KG1 (cell line): ENCODE measurements around the gene PPP1CA.
A peak's percentile ranks its signal among the peaks of the same experiment; 100 is the strongest.
"Not testable (repeated sequence)": the region's sequence is repeated elsewhere in the genome, so short reads cannot be mapped to it uniquely, and the experiment has no call there.

ENCODE experiments used
- DNase-seq: peaks from one replicate; lab custom pipeline; 2025; lab: John Stamatoyannopoulos, UW

Gene PPP1CA

DNA sequence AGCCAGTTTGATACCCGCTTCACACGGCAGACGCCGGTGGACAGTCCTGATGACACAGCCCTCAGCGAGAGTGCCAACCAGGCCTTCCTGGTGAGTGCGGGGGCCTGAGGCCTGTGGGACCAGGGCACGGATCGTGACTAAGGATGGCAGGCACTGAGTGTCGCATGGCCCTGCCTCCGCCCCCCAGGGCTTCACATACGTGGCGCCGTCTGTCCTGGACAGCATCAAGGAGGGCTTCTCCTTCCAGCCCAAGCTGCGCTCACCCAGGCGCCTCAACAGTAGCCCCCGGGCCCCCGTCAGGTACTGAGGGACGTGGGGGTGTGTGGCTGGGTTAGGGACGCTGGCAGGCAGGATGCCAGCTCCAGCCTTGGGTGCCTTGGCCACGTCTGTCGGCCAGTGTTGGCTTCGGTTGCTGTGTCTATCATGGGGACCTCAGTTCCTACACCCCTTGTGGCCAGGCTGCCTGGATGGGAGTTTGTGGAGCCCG lies 32.8 kb upstream of the PPP1CA start:
- no peak for DNase-seq

DNA sequence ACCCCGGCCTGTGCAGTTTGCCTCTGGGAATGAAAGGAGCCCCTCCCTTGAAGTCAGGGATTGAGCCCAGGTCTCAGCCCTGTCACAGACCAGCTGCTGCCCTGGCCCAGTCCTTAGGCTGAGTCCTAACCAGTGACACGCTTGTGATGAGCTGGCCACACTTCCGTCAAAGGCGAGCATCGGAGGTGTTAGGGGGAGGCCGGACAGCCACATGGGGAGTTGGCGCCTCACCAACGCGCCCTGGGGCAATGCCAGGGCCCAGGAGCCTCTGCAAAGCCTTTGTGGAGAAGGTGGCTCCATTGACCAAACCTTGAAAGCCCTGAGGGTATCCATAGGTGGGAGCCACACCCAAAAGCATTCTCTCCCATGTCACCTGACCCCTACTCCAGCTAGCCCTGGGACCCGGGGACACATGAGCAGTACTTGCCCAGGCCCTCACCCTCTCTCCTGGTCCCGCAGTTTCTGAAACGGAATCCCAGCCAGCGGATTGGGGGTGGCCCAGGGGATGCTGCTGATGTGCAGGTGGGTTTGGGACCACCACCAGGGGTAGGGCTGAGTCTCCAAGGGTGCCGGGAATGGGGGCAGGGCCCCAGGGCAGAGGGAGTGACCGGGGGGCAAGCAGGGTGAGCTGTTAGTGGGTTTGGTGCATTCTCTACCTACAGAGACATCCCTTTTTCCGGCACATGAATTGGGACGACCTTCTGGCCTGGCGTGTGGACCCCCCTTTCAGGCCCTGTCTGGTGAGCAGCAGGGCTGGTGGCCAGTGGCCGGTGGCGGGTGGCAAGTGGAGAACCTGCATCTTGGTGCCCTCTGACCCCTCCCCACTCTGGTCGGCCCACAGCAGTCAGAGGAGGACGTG lies 32.1 kb upstream of the PPP1CA start:
- DNase-seq, result no peak

DNA sequence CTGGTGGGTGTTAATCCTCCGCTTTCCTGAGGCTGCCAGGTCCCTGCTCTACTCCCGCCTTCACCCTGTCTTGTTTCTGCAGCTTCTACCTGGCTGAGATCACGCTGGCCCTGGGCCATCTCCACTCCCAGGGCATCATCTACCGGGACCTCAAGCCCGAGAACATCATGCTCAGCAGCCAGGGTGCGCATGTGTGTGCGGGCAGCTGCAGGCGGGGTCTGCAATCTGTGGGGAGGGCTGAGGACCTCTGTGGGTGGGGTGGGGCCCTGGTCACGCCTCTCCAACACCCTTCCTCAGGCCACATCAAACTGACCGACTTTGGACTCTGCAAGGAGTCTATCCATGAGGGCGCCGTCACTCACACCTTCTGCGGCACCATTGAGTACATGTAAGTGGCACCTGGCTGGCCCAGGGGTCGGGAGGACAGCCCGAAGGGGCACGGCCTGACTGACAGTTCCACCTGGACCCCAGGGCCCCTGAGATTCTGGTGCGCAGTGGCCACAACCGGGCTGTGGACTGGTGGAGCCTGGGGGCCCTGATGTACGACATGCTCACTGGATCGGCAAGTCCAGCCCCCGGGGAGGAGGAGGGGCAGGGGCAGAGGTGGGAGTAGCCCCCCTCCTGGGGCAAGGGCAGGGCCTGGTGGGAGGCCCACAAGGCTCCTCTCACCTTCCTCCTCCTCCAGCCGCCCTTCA lies 31.1 kb upstream of the PPP1CA start:
- DNase-seq, result no peak

DNA sequence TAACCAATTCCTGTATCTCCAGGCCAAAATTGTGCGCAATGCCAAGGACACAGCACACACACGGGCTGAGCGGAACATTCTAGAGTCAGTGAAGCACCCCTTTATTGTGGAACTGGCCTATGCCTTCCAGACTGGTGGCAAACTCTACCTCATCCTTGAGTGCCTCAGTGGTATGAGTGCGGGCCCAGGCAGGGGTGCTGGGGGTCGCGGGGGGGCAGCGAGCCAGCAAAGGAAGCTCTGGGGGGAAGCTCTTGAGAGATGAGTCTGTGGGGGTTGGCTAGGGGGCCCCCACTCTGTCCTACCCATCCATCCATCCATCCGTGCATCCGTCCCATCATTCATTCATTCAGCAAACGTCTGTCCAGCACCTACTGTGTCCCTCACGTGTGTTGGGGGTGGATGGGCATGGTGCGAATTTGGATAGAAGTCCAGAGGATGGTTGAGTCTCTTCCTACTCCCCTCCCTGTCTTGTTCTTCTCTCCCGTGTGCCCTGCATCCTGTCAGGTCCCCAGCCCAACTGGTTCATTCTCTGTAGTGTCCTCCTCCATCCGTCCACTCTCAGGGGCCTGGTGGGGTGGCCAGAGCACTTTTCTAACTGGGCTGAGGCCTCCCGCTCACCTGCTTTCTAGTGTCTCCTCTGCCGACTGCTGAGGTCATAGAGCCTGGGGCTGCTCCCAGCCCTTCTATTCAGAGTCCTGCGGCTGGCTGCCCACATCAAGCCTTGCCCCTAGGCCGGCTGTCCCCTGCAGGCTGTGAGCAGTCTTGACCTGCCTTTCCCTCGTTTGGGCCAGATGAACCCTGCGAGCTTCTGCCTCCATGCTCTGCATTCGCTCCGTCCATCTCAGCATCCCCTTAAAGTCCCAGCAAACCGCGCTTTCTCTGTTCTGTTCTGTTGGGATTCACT lies 29.9 kb upstream of the PPP1CA start:
- no peak for DNase-seq

DNA sequence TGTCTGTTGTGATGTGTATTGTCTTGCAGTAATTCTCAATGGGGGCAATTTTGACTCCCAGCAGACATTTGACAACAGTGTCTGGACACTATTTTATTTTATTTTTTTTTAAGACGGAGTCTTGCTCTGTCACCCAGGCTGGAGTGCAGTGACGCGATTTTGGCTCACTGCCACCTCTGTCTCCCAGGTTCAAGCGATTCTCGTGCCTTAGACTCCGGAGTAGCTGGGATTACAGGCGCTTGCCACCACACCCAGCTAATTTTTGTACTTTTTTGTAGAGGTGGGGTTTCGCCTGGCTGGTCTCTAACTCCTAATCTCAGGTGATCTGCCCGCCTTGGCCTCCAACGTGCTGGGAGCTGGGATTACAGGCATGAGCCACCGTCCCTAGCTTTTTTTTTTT lies 28.1 kb upstream of the PPP1CA start:
- no peak for DNase-seq

DNA sequence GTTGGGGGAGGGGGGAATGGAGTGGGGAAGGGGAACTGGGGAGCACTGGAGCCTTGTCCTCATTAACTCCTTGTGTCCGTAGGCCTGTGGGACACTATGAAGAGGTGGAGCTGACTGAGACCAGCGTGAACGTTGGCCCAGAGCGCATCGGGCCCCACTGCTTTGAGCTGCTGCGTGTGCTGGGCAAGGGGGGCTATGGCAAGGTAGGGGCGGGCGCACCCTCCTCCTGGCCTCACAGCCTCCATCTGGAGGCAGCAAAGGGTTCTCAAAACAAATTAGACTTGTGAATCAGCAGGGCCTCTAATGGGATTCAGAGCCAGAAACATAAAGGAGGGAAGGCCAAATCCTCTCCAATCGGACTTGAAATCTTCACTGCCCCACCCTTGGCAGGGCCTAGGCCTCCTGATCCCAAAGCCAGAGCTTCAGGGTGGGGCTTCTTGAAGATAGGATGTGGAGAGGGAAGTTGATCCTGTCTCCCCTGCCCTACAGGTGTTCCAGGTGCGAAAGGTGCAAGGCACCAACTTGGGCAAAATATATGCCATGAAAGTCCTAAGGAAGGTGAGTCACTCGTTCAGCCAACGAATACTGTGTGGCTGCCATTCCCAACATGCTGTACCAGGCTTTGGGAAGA lies 27.5 kb upstream of the PPP1CA start:
- no peak for DNase-seq

DNA sequence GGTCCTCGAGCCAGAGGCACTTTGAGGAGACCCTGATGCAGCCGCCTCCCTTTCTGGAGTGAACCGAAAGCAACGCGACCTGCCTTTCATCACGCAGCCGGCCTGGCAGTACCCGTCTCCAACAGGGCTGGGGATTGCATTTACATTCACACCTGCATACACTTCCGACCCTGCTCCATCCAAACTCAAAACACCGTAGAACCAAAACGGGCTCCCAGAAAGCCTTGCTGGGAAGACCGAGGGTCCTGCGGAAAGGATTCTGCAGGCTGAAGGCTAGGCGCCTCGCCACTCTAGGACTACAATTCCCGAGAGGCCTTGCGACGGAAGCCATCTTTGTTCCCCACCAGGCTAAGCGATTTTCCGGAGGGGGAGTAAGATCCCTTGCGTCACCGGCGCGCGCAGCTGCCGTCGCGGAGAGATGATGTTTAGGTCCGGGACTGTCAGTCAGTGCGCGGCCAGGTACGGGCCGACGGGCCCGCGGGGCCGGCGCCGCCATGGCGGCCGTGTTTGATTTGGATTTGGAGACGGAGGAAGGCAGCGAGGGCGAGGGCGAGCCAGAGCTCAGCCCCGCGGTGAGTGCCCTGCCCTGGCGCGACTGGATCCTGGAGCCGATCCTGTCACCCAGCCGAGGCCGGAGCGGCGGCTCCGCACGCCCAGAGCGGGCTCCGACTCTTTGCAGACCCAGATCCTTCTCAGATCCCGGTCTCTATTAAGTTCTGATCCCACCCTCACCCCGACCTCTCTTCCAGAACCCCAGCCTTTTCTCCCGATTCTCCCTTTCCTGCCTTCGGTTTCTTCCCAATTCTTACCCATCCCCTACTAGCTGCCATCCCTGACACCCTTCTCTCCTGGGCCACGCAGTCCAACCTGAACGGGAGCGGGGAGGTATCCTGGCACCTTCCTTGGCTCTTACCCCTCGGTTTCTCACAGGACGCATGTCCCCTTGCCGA lies 26.7 kb upstream of the PPP1CA start, which contains the start of gene RPS6KB2:
Gene RPS6KB2 (plus strand): TSS at position 443 of the 950 bp plus-strand sequence. CDS start 52 bp downstream, at position 495.
- peak; percentile 99 for DNase-seq

DNA sequence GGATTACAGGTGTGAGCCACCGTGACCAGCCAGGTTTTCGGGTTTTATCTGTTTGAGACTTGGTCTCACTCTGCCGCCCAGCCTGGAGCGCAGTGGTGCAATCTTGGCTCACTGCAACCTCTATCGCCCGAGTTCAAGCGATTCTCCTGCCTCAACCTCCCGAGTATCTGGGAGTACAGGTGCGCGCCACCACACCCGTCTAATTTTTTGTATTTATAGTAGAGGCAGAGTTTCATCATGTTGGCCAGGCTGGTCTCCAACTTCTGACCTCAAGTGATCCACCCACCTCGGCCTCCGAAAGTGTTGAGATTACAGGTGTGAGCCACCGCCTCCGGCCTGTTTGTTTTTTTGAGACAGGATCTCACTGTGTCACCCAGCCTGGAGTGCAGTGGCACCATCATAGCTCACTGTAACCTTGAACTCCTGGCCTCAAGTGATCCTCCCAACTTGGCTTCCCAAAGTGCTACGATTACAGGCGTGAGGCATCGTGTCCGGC lies 25.8 kb upstream of the PPP1CA start:
- not testable (repeated sequence) for DNase-seq

DNA sequence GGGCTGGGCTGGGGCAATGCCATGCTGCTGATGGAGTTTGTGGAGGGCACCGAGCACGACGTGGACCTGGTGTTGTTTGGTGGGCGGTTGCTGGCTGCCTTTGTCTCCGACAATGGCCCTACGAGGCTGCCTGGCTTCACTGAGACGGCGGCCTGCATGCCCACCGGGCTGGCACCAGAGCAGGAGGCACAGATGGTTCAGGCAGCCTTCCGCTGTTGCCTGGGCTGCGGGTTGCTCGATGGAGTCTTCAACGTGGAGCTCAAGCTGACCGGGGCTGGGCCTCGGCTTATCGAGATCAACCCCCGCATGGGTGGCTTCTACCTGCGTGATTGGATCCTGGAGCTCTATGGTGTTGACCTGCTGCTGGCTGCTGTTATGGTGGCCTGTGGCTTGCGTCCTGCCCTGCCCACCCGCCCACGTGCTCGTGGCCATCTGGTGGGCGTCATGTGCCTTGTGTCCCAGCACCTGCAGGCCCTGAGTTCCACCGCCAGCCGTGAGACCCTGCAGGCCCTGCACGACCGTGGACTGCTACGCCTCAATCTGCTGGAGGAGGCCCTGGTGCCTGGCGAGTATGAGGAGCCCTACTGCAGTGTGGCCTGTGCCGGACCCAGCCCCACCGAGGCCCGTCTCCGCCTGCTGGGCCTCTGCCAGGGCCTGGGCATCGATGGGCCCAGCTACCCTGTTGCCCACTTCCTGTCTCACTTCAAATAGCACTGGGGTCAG lies 22.4 kb upstream of the PPP1CA start:
- DNase-seq, result no peak

DNA sequence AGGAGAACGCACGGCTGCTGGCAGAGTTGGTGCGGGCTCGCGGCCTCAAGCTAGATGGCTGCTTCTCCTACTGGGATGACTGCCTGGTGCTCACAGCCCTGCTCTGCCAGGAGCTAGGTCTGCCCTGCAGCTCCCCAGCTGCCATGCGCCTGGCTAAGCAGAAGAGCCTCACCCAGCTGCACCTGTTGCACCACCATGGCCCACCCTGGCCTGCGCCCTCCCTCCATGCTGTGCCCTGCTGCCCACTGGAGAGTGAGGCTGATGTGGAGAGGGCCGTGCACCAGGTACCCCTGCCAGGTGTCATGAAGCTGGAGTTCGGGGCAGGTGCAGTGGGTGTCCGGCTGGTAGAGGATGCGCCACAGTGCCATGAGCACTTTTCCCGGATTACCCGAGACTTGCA lies 21.8 kb upstream of the PPP1CA start:
- no peak for DNase-seq

DNA sequence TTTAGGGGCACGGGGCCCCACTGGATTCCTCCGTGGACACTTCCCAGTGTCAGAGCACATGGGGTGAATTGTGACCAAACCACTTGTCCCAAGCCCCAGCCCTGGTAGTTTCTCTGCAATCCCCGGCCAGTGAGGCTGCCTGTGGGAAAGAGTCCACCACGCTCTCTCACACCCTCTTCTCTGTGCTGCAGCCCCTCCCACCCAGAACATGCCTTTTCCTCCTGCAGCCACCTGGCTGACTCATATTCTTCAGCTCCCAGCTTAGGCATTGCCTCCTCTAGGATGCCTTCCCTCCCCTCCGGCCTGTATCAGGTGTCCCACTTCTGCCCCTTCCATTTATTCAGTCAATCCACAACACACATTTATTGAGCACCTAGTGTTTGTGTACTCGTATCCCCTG lies 21.2 kb upstream of the PPP1CA start:
- DNase-seq, result no peak

DNA sequence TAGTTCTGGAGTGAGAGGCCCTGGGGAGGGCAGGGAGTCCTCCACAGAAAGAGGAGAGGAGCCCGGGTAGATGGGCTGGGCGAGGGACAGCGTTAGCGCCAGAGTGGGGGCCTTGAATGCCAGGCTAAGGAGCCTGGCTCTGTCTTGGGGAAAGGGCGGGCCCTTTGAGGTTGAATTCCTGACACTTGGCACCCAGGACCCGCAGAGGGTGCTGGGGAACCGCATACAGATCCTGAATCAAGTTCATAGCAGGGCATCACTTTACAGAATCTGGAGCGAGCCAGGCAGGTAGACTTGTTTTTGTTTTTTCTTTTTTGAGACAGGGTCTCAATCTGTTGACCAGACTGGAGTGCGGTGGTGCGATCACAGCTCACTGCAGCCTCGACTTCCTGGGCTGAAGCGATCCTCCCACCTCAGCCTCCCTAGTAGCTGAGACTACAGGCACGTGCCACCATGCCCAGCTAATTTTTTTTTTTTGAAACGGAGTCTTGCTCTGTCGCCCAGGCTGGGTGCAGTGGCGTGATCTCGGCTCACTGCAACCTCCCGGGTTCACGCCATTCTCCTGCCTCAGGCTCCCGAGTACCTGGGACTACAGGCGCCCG lies 19.9 kb upstream of the PPP1CA start:
- DNase-seq, result no peak

DNA sequence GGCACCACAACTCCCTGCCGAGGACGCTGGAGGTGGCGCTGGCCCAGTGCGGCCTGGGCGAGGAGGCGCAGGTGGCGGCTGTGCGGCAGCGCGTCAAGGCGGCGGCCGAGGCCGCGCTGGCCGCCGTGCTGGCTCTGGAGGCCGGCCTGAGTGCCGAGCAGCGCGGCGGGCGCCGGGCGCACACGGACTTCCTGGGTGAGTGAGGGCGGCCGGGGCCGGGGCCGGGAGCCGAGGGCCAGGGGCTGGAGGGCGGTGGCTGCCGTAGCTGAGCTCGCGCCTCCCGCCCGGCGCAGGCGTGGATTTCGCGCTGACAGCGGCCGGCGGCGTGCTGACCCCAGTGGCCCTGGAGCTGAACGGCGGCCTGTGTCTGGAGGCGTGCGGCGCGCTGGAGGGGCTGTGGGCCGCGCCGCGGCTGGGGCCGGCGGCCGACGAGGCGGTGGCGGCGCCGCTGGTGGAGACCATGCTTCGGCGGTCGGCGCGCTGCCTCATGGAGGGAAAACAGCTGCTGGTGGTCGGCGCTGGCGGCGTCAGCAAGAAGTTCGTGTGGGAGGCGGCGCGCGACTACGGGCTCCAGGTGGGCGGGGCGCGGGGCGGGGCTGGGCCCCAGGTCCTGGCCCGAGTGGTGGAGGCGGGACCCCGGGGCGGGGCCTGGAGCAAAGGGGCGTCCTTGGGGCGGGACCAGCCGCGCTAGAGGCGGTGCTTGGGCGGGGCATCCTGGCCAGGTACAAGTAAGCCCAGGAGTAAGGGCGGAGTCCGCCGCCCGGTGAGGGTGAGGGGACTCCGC lies 19.2 kb upstream of the PPP1CA start:
- peak; percentile 60 for DNase-seq

DNA sequence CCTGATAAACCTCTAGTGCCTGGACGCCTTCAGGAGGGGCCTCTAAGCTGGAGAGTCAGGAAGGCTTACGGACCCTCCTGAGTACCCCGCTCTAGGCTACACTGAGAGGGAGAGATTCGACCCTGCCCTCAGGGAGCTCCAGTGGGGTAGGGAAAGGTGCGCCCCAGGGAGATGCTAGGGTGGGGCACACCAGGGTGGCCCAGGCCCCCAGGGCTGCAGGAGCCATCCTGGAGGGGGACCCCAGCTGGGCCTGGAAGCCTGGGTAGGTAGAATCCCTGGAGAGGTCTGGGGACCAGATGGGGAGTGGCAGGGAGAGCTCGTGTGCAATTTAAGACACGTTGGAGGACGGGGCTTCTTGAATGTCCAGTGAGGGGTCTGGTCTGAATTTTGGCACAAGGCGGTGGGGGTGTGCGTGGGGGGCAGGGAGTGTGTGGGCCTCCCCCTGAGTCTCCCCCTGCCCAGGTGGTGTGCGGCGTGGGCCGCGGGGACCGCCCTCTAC lies 18.5 kb upstream of the PPP1CA start:
- no peak for DNase-seq

DNA sequence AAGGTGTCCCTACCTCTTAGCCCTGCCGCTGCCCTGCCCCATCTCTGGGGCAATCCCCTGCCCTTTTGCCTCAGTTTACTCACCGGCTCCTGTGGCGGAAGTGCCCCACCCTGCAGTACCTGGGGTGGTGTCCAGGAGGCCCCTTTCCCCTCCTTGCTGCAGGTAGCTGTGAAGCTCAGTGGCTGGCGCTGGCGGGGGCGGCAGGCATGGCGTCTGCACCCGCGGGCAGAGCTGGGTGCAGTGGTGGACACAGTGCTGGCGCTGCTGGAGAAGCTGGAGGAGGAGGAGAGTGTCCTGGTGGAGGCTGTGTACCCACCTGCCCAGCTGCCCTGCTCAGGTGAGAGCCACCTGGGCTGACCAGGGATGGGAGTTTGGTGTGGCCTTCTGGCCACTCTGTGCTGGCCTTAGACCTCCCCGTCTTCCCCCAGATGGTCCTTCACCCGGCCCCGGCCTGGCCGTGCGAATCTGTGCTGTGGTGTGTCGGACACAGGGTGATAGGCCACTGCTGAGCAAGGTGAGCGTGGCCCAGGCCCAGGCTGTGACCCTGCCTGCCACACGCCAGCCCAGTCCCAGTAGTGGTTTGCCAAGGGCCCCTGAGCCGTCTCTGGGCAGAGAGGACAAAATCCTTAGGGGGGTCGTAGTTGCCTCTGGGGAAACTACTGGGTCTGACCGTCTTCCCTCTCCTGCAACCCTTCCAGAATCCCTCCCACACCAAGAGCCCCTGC lies 17.8 kb upstream of the PPP1CA start:
- no peak for DNase-seq

DNA sequence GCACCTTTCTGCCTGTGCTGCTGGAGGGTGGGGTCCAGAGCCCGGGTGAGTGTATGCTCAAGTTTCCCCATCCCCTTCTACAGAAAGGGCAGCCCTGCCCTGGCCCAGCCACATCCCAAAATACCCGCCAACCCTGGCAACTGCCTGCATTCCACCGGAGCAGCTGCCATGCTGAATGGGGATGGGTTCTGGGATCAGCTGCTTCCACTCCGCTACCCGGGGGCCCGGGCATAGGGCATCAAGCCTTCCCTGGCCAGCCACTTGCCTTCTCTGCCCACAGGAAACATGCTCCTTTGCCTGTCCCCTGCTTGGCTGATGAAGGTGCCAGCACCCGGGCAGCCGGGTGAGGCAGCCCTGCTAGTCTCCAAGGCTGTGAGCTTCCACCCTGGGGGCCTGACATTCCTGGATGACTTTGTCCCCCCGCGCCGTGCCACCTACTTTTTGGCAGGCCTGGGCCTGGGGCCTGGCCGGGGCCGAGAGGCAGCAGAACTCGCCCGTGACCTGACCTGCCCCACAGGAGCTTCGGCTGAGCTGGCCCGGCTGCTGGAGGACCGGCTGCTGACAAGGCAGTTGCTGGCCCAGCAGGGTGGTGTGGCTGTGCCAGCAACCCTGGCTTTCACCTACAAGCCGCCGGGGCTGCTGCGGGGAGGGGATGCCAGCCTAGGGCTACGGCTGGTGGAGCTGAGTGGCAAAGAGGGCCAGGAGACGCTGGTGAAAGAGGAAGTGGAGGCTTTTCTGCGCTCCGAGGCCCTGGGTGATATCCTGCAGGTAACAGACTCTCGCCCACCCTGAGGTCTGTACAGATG lies 17.0 kb upstream of the PPP1CA start:
- no peak for DNase-seq

DNA sequence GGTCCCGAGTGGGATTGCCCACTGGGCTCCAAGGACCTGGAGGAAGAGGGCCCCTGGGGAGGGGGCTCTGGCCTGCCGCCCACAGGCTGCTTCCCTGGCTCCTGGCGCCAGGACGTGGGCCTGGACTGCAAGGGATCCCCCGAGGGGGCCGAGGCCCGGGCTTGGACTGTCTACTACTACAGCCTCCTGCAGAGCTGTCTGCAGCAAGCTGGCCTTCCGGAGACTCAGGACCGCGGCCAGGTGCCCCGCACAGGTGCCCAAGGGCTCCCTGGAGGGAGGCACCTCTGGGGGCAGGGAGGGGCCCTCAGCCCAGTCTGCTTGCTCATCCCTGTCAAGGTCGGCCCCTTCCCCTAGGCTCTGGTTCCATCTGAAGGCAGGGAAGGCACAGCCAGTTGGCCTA lies 15.8 kb upstream of the PPP1CA start:
- no peak for DNase-seq
